Forelimb muscle (tissue), 1 donor: ENCODE data around the gene CYP4B1. TPM values are rescaled to one million over a fixed set of nuclear protein-coding genes. Genes with fewer than 3 reads are reported as not detected.
"Not testable (repeated sequence)": the region's sequence is repeated elsewhere in the genome, so short reads cannot be mapped to it uniquely, and the experiment has no call there.

Experiments
- DNase-seq: peaks from one replicate; pipeline ENCODE4 v3.0.0-alpha.2; 2013; ENCODE audit warnings: low read depth
- polyA plus RNA-seq: library from polyadenylated mRNA; unstranded; fragments of 120-200 nt; gene quantifications from one replicate; pipeline ENCODE4 v1.2.1, GENCODE V29; 2013; ENCODE audit not compliant: insufficient read length

Gene CYP4B1
- polyA plus RNA-seq, 1 donor: not detected

DNA sequence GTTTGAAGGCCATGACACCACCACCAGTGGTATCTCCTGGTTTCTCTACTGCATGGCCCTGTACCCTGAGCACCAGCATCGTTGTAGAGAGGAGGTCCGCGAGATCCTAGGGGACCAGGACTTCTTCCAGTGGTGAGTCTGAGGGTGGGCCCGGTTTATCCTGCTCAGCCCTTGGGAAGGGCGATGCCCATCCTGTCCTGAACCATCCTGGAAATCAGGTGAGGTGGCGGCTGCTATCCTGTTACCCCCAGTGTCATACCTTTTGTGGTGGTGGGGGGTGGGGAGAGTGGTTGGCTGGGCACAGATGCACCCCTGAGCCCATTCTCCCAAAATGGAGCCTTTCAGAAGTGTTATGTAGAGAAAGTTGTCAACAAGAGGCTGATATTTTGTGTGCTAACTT, 16.3 kb downstream of the CYP4B1 start:
- DNase-seq: no peak

- DNase-seq: no peak
Measured at GRCh38 chr1:46816930-46817329, 18.1 kb downstream of the CYP4B1 start.

GRCh38 chr1:46817814-46818213, 19.0 kb downstream of the CYP4B1 start:
- no peak for DNase-seq

- DNase-seq: no peak
Measured at GRCh38 chr1:46818591-46818990, 19.7 kb downstream of the CYP4B1 start.

DNA sequence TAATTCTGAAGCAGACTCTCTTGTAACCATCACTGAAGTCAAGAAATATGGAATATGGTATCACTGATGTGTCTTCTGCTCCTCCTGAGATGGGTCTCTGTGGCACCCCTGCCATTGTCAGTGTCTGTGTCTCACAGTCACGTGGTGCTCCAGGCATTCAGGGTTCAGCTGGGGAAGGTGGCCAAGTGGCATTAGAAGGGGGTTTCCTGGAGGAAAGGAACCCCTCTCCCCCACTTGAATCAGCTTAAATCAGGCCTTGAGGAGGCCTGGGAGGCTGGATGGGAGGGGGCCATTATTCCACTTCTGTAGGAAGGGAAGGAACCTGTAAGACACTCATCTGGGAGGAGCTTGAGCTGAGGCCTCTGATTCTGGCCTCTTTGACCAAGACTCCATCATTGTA, 20.5 kb downstream of the CYP4B1 start:
- DNase-seq: no peak

DNA sequence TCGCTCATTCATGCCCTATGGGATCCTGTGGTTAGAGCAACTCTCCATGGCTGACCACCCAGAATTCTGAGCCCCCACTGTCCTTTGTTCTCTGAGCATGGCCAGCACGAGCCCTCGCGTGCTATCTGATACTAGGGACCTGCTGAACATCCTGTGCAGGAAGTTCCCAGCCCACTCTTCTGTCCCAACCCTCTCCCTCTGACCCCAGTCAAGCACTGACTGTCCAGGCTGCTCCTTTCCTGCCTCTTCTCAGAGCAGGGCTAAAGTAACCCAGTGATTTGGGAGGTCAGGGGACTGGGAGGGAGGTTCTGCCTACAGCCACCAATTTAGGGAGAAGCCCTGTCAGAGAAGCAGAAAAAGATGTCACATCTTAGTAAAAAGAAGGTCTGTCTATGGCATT, 21.2 kb downstream of the CYP4B1 start:
- DNase-seq: no peak

GRCh38 chr1:46820560-46821060, 21.8 kb downstream of the CYP4B1 start:
- no peak for DNase-seq

DNA sequence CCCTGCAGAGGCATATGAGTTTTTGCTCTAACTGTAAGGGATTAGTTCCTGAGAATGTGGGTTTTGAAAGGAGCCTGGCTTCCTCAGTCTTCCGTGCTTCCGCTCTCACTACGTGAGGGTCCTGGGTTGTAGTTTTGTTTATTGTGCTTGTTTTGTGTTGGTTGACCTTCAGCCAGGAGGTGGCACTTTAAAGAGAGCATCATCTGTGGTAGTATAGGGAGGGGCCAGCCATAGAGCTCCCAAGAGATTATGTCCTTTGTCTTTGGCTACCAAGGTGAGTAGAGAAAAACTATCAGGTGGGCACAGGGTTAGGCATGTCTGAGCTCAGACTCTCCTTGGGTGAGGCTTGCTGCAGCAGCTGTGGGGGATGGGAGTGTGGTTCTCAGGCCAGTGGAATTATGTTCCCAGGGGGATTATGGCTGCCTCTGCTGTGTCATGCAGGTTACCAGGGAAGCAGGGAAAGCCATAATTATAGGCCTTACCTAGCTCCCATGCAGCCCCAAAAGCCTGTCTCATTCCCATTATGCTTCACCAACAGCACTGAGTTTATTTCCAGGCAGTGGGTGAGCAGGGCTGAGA, 23.5 kb downstream of the CYP4B1 start:
- DNase-seq: no peak

DNA sequence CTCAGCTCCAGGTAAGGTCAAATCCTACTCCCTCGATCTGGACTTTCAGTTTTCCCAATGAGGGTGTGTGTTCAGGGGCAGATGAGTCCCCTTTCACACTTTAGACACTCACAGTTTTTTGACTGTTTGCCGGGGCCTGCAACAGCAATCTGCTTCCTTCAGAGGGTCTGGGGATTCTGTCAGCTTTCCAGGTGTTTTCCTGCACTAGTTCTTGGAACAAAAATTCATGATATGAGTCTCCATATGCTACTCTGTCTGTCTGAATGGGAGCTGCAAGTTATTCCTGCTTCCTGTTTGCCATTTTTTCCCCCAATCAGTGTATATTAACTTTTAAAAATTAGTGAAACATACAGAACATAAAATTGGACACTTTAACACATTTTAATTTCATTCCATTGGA, 24.3 kb downstream of the CYP4B1 start:
- no peak for DNase-seq

DNA sequence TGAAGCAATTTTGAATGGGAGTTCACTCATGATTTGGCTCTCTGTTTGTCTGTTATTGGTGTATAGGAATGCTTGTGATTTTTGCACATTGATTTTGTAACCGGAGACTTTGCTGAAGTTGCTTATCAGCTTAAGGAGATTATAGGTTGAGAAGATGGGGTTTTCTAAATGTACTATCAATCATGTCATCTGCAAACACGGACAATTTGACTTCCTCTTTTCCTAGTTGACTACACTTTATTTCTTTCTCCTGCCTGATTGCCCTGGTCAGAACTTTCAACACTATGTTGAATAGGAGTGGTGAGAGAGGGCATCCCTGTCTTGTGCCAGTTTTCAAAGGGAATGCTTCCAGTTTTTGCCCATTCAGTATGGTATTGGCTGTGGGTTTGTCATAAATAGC, 28.0 kb downstream of the CYP4B1 start:
- not testable (repeated sequence) for DNase-seq

DNA sequence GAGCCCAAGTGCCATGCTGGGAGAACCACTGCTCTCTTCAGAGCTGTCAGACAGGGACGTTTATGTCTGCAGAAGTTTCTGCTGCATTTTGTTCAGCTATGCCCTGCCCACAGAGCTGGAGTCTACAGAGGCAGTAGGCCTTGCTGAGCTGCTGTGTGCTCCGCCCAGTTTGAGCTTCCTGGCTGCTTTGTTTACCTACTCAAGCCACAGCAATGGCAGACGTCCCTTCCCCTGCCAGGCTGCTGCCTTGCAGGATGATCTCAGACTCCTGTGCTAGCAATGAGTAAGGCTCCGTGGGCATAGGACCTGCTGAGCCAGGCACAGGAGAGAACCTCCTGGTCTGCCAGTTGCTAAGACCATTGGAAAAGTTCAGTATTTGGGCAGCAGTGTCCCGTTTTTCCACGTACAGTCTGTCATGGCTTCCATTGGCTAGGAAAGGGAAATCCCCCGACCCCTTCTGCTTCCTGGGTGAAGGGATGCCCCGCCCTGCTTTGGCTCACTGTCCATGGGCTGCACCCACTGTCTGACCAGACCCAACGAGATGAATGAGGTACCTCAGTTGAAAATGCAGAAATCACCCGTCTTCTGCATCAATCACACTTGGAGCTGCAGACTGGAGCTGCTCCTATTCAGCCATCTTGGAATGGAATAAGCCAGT, 31.9 kb downstream of the CYP4B1 start:
- no peak for DNase-seq

DNA sequence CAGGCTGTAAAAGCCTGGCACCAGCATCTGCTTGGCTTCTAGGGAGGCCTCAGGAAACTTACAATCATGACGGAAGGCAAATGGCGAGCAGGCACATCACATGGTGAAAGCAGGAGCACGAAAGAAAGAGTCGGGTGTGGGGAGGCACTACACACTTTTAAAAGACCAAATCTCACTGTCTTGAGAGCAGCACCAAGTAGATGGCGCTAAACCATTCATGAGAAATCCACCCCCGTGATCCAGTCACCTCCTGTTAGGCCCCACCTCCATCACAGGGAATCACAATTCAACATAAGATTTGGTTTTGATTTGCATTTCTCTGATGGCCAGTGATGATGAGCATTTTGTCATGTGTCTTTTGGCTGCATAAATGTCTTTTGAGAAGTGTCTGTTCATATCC, 36.6 kb downstream of the CYP4B1 start:
- not testable (repeated sequence) for DNase-seq

DNA sequence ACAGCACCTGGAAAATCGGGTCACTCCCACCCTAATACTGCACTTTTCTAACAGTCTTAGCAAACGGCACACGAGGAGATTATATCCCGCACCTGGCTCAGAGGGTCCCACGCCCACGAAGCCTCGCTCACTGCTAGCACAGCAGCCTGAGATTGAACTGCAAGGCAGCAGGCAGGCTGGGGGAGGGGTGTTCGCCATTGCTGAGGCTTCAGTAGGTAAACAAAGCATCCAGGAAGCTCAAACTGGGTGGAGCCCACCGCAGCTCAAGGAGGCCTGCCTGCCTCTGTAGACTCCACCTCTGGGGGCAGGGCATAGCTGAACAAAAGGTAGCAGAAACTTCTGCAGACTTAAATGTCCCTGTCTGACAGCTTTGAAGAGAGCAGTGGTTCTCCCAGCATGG, 47.5 kb downstream of the CYP4B1 start:
- not testable (repeated sequence) for DNase-seq

DNA sequence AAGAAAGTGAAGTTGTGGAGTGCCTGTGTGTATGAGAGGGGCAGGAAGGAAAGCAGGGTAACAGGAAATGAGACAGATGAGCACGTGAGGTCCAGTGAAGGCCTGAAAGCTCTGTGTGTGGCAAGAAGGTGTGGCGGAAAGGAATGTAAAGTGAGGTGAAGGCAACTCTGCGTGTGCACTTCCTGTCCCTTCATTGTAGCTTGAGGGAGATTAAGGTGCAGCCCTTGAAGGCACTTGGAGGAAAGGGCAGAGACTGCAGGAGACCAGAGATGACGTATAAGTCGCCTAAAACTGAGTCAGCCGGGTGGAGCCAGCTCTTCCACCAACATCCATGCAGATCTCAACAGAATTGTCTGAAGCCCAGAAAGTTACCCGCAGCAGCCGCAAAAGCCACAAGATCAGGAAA, 58.8 kb downstream of the CYP4B1 start:
- DNase-seq: not testable (repeated sequence)

DNA sequence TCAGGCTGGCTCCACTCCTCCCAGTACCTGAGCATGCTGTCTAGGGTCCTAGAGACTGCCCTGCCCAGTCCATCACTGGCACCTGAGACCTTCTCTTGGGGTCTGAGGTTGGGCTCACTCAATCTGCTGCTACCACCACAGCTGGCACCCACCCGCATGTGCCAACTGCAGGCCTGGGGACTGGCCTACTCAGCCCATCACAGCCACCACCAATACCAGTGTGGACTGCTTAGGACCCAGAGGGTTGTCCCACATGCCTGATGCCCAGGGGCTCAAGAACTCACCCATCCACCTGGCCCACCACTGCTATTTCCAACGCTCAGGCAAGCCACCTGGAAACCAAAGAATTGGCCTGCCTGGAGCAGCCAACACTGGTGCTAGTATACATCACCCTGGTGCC, 63.5 kb downstream of the CYP4B1 start:
- no peak for DNase-seq

Other genes starting within 250 kb of the CYP4B1 start
- gene KNCN, start 247.4 kb upstream of the CYP4B1 start, polyA plus RNA-seq: 0.10 TPM
- 30.3 TPM for gene MKNK1, start 194.8 kb upstream of the CYP4B1 start, polyA plus RNA-seq
- 12.0 TPM for gene MOB3C, start 182.2 kb upstream of the CYP4B1 start, polyA plus RNA-seq
- gene ATPAF1, start 130.7 kb upstream of the CYP4B1 start, polyA plus RNA-seq: 49.3 TPM
- gene TEX38, start 127.2 kb upstream of the CYP4B1 start, polyA plus RNA-seq: 0.27 TPM
- gene EFCAB14, start 79.9 kb upstream of the CYP4B1 start, polyA plus RNA-seq: 87.7 TPM
- not detected for gene CYP4A11, start 142.4 kb downstream of the CYP4B1 start, polyA plus RNA-seq
- gene CYP4X1, start 224.6 kb downstream of the CYP4B1 start, polyA plus RNA-seq: 3.7 TPM